Activated CD4-positive, alpha-beta T cell treated with anti-CD3 and anti-CD28 coated beads for 36 hours (primary cell): ENCODE measurements around the gene QDPR. TPM values are rescaled to one million over a fixed set of nuclear protein-coding genes. Genes with fewer than 3 reads are reported as not detected.

Experiments
- ATAC-seq: fragments of 200-7000 bp; cut with Tn5 transposase; one replicate; pipeline ENCODE4 v1.10.0; 2021; ENCODE audit warnings: mild to moderate bottlenecking, moderate library complexity
- CTCF ChIA-PET: fragments of 350-600 bp; sonication (Branson Sonifier 250); formaldehyde crosslinking; loops from one replicate; lab custom pipeline; 2021; ENCODE audit warnings: antibody characterized with exemption; lab: Charles Lee
- POLR2A ChIA-PET: fragments of 350-600 bp; sonication (Branson Sonifier 250); formaldehyde crosslinking; loops from one replicate; lab custom pipeline; 2021; ENCODE audit warnings: antibody characterized with exemption, inconsistent platforms; lab: Charles Lee
- DNase-seq: peaks from one replicate; pipeline ENCODE4 v3.0.0-alpha.2; 2020
- H3K27ac Mint-ChIP-seq: one replicate; pipeline ENCODE4 v1.8.0; 2021; ENCODE audit warnings: mixed read lengths
- H3K27me3 Mint-ChIP-seq: one replicate; pipeline ENCODE4 v1.8.0; 2021; ENCODE audit warnings: mixed read lengths
- H3K36me3 Mint-ChIP-seq: one replicate; pipeline ENCODE4 v1.8.0; 2021; ENCODE audit warnings: low read depth, mixed read lengths
- H3K4me1 Mint-ChIP-seq: one replicate; pipeline ENCODE4 v1.8.0; 2021; ENCODE audit warnings: mixed read lengths
- H3K4me3 Mint-ChIP-seq: one replicate; pipeline ENCODE4 v1.8.0; 2021; ENCODE audit warnings: mild to moderate bottlenecking, moderate library complexity, mixed read lengths
- H3K9me3 Mint-ChIP-seq: one replicate; pipeline ENCODE4 v1.8.0; 2021; ENCODE audit warnings: low read depth, mixed read lengths
- intact Hi-C, 2 experiments: fragments of 100-400 bp; cut with DNase I in 1 of 2; cut with micrococcal nuclease in 1 of 2; formaldehyde crosslinking; loops; one replicate each; pipeline versions ENCODE4 v1.14.2 to v1.15.1; 2022 to 2024; cut with DNase I, micrococcal nuclease
- total RNA-seq, 2 experiments: library from RNA; stranded (reverse); gene quantifications; one replicate each; pipeline ENCODE4 v1.2.3, GENCODE V29; 2021

QDPR gene
- total RNA-seq, 2 experiments from 2014 or later: 34.5 to 34.6 TPM

- POLR2A ChIA-PET: no interaction called here
- no peak for ATAC-seq
These were observed 15.0 kb upstream of the QDPR start for GRCh38 chr4:17526695-17527477.

GRCh38 chr4:17523662-17524061 is 11.8 kb upstream of the QDPR start:
- H3K4me1 Mint-ChIP-seq: no peaks in the 10 kb centered on the region
- H3K4me3 Mint-ChIP-seq: no peak overlapping the region
- H3K27me3 Mint-ChIP-seq: peaks cover 19% of the 10 kb centered on the region
- CTCF ChIA-PET: interaction anchor here (0.6 to 1.6 kb wide), 2 partner anchors 10 to 51 kb away, joined by 3 read pairs; no protein-coding TSS in a partner anchor
- H3K27ac Mint-ChIP-seq: no peak overlapping the region
- intact Hi-C loops: no loop called here
- ATAC-seq (no peak), DNase-seq (no peak)
- H3K9me3 Mint-ChIP-seq: no peaks in the 10 kb centered on the region
- POLR2A ChIA-PET: no interaction called here
- no peaks in the 10 kb centered on the region for H3K36me3 Mint-ChIP-seq

More at GRCh38 chr4:17526695-17527477, 15.0 kb upstream of the QDPR start:
- H3K36me3 Mint-ChIP-seq: no peaks in the 10 kb centered on the region
- no peak overlapping the region for H3K27ac Mint-ChIP-seq
- peaks cover 17% of the 10 kb centered on the region for H3K27me3 Mint-ChIP-seq
- H3K9me3 Mint-ChIP-seq: no peaks in the 10 kb centered on the region
- CTCF ChIA-PET: no interaction called here
- H3K4me3 Mint-ChIP-seq: no peak overlapping the region
- DNase-seq: no peak
- H3K4me1 Mint-ChIP-seq: no peaks in the 10 kb centered on the region
- intact Hi-C loops: no loop called here

- Mint-ChIP-seq H3K9me3 (no peaks in the 10 kb centered on the region), H3K4me1 (no peaks in the 10 kb centered on the region), H3K36me3 (no peaks in the 10 kb centered on the region), H3K27me3 (peaks cover 7% of the 10 kb centered on the region), H3K27ac (no peak overlapping the region), H3K4me3 (no peak overlapping the region)
- no peak for ATAC-seq
- ChIA-PET POLR2A (no interaction called here), CTCF (interaction anchor here (0.8 to 1.5 kb wide), 2 partner anchors 27 to 28 kb away, joined by 3 to 5 read pairs; no protein-coding TSS in a partner anchor)
- no peak for DNase-seq
- intact Hi-C loops: no loop called here
These were observed 9.7 kb upstream of the QDPR start for GRCh38 chr4:17521595-17521994.

- Mint-ChIP-seq H3K27ac (no peak overlapping the region), H3K27me3 (peaks cover 5% of the 10 kb centered on the region), H3K9me3 (no peaks in the 10 kb centered on the region), H3K36me3 (no peaks in the 10 kb centered on the region), H3K4me3 (no peak overlapping the region), H3K4me1 (peaks cover 6% of the 10 kb centered on the region)
- intact Hi-C loops: loop anchor here in 1 of 2 experiments (10.0 kb wide), 1 partner anchor 297 kb away; the partner anchor contains the start of genes DCAF16 and NCAPG
- ATAC-seq (no peak), DNase-seq (no peak)
- CTCF ChIA-PET: interaction anchor here (1.0 kb wide), 1 partner anchor 31 kb away, joined by 4 read pairs; no protein-coding TSS in a partner anchor
- POLR2A ChIA-PET: no interaction called here
These were observed 5.8 kb upstream of the QDPR start for GRCh38 chr4:17517664-17518063.

- intact Hi-C loops: loop anchor here in 1 of 2 experiments (10.0 kb wide), 1 partner anchor 298 kb away; the partner anchor contains the start of genes DCAF16 and NCAPG
- no peaks in the 10 kb centered on the region for H3K36me3 Mint-ChIP-seq
- H3K9me3 Mint-ChIP-seq: no peaks in the 10 kb centered on the region
- peaks cover 10% of the 10 kb centered on the region for H3K4me1 Mint-ChIP-seq
- DNase-seq (no peak), ATAC-seq (no peak)
- H3K27ac Mint-ChIP-seq: no peak overlapping the region
- ChIA-PET CTCF (interaction anchor here (1.0 to 1.3 kb wide), 3 partner anchors 32 to 1867 kb away, joined by 4 read pairs; no protein-coding TSS in a partner anchor), POLR2A (no interaction called here)
- no peak overlapping the region for H3K4me3 Mint-ChIP-seq
- peaks cover 5% of the 10 kb centered on the region for H3K27me3 Mint-ChIP-seq
These were observed 5.1 kb upstream of the QDPR start for GRCh38 chr4:17516980-17517379.

GRCh38 chr4:17515445-17516407 is 3.8 kb upstream of the QDPR start:
- peaks cover 11% of the 10 kb centered on the region for H3K4me1 Mint-ChIP-seq
- intact Hi-C loops: loop anchor here in 1 of 2 experiments (10.0 kb wide), 1 partner anchor 299 kb away; the partner anchor contains the start of genes DCAF16 and NCAPG
- ChIA-PET POLR2A (interaction anchor here (0.6 kb wide), 2 partner anchors 22 to 174 kb away, joined by 3 read pairs; no protein-coding TSS in a partner anchor), CTCF (interaction anchor here (1.3 kb wide), 1 partner anchor 120 kb away, joined by 4 read pairs; no protein-coding TSS in a partner anchor)
- peaks cover under 1% of the 10 kb centered on the region for H3K36me3 Mint-ChIP-seq
- no peaks in the 10 kb centered on the region for H3K9me3 Mint-ChIP-seq
- no peak for ATAC-seq
- peaks cover 5% of the 10 kb centered on the region for H3K27me3 Mint-ChIP-seq
- no peak overlapping the region for H3K27ac Mint-ChIP-seq
- DNase-seq: no peak
- H3K4me3 Mint-ChIP-seq: no peak overlapping the region

GRCh38 chr4:17514865-17515264 is 3.0 kb upstream of the QDPR start, which contains the start of gene CLRN2:
Gene CLRN2 (plus strand): TSS chr4:17515165. CDS start chr4:17515267, 102 bp downstream.
- CTCF ChIA-PET: no interaction called here
- POLR2A ChIA-PET: no interaction called here

GRCh38 chr4:17512973-17513665 is 1.2 kb upstream of the QDPR start:
- intact Hi-C loops: loop anchor here (1.0 to 10.0 kb wide), 7 partner anchors 64 to 509 kb away; partner anchors contain the start of genes DCAF16 (in 2 of the 2), LAP3 (in 2 of the 2), LCORL (in 2 of the 2) and NCAPG (in 2 of the 2)
- ATAC-seq: no peak
- peak overlapping the region; percentile 78 for H3K4me3 Mint-ChIP-seq
- ChIA-PET POLR2A (interaction anchor here (0.6 kb wide), 1 partner anchor 36 kb away, joined by 3 read pairs; no protein-coding TSS in a partner anchor), CTCF (interaction anchor here (0.6 to 1.1 kb wide), 7 partner anchors 11 to 295 kb away, joined by 3 to 4 read pairs (median 3); partner anchors contain the start of gene LAP3)
- H3K4me1 Mint-ChIP-seq: peaks cover 23% of the 10 kb centered on the region
- DNase-seq: no peak
- H3K27ac Mint-ChIP-seq: peak overlapping the region; percentile 83
- no peaks in the 10 kb centered on the region for H3K27me3 Mint-ChIP-seq
- no peaks in the 10 kb centered on the region for H3K9me3 Mint-ChIP-seq
- peaks cover 10% of the 10 kb centered on the region for H3K36me3 Mint-ChIP-seq

More at GRCh38 chr4:17514865-17515264, 3.0 kb upstream of the QDPR start, which contains the start of gene CLRN2:
- DNase-seq: no peak
- H3K36me3 Mint-ChIP-seq: peaks cover 2% of the 10 kb centered on the region
- peaks cover 17% of the 10 kb centered on the region for H3K4me1 Mint-ChIP-seq
- ATAC-seq: no peak
- no peak within 1 kb of the TSS for H3K27ac Mint-ChIP-seq
- H3K4me3 Mint-ChIP-seq: no peak within 1 kb of the TSS
- no peaks in the 10 kb centered on the region for H3K9me3 Mint-ChIP-seq
- intact Hi-C loops: loop anchor here (5.0 to 10.0 kb wide), 3 partner anchors 178 to 507 kb away; partner anchors contain the start of genes LCORL (in 2 of the 2), DCAF16 (in 1 of the 2) and NCAPG (in 1 of the 2)
- H3K27me3 Mint-ChIP-seq: peaks cover 3% of the 10 kb centered on the region

GRCh38 chr4:17511509-17511949 is 361 bp downstream of the QDPR start:
- POLR2A ChIA-PET: no interaction called here
- Mint-ChIP-seq H3K9me3 (no peaks in the 10 kb centered on the region), H3K4me3 (peak overlapping the region; percentile 78), H3K36me3 (peaks cover 16% of the 10 kb centered on the region), H3K4me1 (peaks cover 25% of the 10 kb centered on the region), H3K27ac (peak overlapping the region; percentile 85), H3K27me3 (no peaks in the 10 kb centered on the region)
- intact Hi-C loops: loop anchor here (5.0 to 10.0 kb wide), 3 partner anchors 174 to 511 kb away; partner anchors contain the start of genes LCORL (in 2 of the 2), DCAF16 (in 1 of the 2) and NCAPG (in 1 of the 2)
- DNase-seq: peak; percentile 74
- peak; percentile 73 for ATAC-seq
- CTCF ChIA-PET: interaction anchor here (1.6 kb wide), 1 partner anchor 13 kb away, joined by 4 read pairs; no protein-coding TSS in a partner anchor
